ENCODE results near the gene ZNF610. TPM values are rescaled to one million over a fixed set of nuclear protein-coding genes. Genes with fewer than 3 reads are reported as not detected.

Gene ZNF610
- total and polyA plus RNA-seq, 12 donors, result 1.9 to 13.6 (median 4.3) TPM

DNA sequence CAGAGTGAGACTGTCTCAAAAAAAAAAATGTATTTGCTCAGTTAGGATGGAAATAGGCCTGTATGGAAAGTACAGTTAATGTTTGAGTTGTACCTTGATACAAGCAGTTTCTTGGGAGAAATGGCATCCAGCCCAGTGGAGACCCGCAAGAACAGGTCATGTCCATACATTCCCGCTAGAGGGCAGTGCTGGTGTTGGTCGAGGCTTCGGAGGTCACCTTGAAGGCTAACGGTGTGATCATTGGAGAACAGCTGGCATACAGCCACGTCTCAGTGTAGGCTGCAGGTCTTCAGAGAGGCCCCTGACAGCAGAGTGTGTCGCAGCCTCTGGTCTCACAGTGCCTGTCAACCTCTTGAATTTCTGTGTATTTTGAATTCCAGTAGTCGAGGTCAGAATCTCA, 7.5 kb downstream of the ZNF610 start:
- Histone ChIP-seq H3K9me3 (replicated peaks in 1 of 3) (no peaks in the 10 kb centered on the region), H3K4me1 (replicated peaks in 1 of 2) (no peaks in the 10 kb centered on the region), H3K36me3 (replicated peaks in 1 of 2) (no peaks in the 10 kb centered on the region), H3K27me3 (no peaks in the 10 kb centered on the region), H3K4me3 (no peak overlapping the region), H3K27ac (no peak overlapping the region)
- DNase-seq, result peak; percentile 34 to 88 (median 68)
- intact Hi-C loops (cut with DNase I), result no loop called here
- no peak for TF ChIP-seq POLR2A (IDR thresholded peaks at IDR 0.05)
- TF ChIP-seq, protein P1, sequence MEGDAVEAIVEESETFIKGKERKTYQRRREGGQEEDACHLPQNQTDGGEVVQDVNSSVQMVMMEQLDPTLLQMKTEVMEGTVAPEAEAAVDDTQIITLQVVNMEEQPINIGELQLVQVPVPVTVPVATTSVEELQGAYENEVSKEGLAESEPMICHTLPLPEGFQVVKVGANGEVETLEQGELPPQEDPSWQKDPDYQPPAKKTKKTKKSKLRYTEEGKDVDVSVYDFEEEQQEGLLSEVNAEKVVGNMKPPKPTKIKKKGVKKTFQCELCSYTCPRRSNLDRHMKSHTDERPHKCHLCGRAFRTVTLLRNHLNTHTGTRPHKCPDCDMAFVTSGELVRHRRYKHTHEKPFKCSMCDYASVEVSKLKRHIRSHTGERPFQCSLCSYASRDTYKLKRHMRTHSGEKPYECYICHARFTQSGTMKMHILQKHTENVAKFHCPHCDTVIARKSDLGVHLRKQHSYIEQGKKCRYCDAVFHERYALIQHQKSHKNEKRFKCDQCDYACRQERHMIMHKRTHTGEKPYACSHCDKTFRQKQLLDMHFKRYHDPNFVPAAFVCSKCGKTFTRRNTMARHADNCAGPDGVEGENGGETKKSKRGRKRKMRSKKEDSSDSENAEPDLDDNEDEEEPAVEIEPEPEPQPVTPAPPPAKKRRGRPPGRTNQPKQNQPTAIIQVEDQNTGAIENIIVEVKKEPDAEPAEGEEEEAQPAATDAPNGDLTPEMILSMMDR (IDR thresholded peaks at IDR 0.05), result peak; percentile 31 to 62 (median 56)
- 23 to 39% (median 24%) methylated on average over 4 to 8 of the region's 8 CpGs for WGBS, 4 donors

DNA sequence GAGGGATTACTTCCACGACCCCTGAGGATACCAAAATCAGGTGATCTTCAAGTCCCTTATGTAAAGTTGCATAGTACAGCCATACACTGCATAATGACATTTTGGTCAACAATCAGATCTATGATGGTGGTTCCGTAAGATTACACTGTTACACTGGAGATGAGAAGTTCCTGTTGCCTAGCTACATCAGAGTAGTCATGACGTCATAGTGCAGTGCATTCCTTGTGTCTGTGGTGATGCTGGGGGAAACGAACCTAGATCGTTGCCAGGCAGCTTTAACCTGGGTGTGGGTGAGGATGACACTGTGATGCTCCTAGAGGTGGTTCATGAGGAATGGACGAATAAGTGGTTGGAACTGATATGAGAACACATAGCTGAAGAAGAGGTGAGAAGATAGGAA, 9.1 kb downstream of the ZNF610 start:
- H3K27ac ChIP-seq, result no peak overlapping the region
- intact Hi-C loops (cut with DNase I), result no loop called here
- TF ChIP-seq POLR2A (IDR thresholded peaks at IDR 0.05), result no peak
- TF ChIP-seq, protein P1 (IDR thresholded peaks at IDR 0.05), result no peak
- no peaks in the 10 kb centered on the region for H3K9me3 ChIP-seq (replicated peaks in 1 of 3)
- 86 to 93% (median 89%) methylated on average over 6 of the region's 6 CpGs for WGBS, 4 donors
- H3K36me3 ChIP-seq (replicated peaks in 1 of 2), result peaks cover 0 to 13% of the 10 kb centered on the region in 2 donors
- no peaks in the 10 kb centered on the region for H3K27me3 ChIP-seq
- DNase-seq, result no peak
- no peaks in the 10 kb centered on the region for H3K4me1 ChIP-seq (replicated peaks in 1 of 2)
- H3K4me3 ChIP-seq, result no peak overlapping the region

DNA sequence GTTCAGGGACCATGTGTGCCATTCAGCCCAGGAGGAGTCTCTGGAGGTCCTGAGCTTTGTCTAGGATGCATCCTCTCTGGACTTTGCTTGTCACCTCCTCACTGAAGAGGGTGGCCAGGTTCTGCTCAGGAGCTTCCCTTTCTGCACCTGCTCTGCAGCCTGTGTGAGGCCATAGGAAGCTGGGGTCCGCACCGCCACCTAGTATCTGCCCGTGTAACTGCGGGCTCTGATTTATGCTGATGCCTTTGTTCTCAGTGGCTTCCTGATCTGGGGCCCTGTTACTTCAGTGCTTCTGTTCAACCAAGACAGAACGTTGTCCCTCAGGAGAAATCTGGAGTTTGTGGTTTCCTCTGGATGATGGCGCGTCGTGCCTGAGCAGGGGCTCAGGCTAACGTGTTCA, 15.5 kb downstream of the ZNF610 start:
- Histone ChIP-seq H3K36me3 (replicated peaks in 1 of 2) (peaks cover 0 to 40% of the 10 kb centered on the region in 2 donors), H3K27ac (no peak overlapping the region), H3K4me3 (no peak overlapping the region), H3K4me1 (replicated peaks in 1 of 2) (no peaks in the 10 kb centered on the region), H3K27me3 (no peaks in the 10 kb centered on the region), H3K9me3 (replicated peaks in 1 of 3) (no peaks in the 10 kb centered on the region)
- 79 to 89% (median 84%) methylated on average over 7 to 9 of the region's 9 CpGs for WGBS, 4 donors
- intact Hi-C loops (cut with DNase I), result no loop called here
- TF ChIP-seq POLR2A (IDR thresholded peaks at IDR 0.05), result no peak
- TF ChIP-seq, protein P1 (IDR thresholded peaks at IDR 0.05), result no peak
- no peak for DNase-seq

DNA sequence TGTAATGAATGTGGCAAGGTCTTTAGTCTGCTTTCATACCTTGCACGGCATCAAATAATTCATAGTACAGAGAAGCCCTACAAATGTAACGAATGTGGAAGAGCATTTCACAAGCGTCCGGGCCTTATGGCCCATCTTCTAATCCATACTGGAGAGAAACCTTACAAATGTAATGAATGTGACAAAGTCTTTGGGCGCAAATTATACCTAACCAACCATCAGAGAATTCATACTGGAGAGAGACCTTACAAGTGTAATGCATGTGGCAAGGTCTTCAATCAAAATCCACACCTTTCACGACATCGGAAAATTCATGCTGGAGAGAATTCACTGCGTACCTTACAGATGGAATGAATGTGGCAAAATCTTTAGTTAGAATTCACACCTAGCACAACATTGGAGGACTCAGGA, 30.4 kb downstream of the ZNF610 start:
- intact Hi-C loops (cut with DNase I), result no loop called here
- peaks cover 0 to 6% of the 10 kb centered on the region in 2 donors for H3K36me3 ChIP-seq (replicated peaks in 1 of 2)
- peaks cover 5% of the 10 kb centered on the region in 2 donors for H3K4me1 ChIP-seq (replicated peaks in 1 of 2)
- no peak overlapping the region for H3K4me3 ChIP-seq
- peaks cover 0 to 45% (median 14%) of the 10 kb centered on the region in 3 donors for H3K9me3 ChIP-seq (replicated peaks in 1 of 3)
- 95 to 97% (median 96%) methylated on average over 8 of the region's 8 CpGs for WGBS, 4 donors
- DNase-seq, result no peak
- H3K27me3 ChIP-seq, result no peaks in the 10 kb centered on the region
- no peak overlapping the region for H3K27ac ChIP-seq
- TF ChIP-seq, protein P1 (IDR thresholded peaks at IDR 0.05), result no peak
- TF ChIP-seq POLR2A (IDR thresholded peaks at IDR 0.05), result no peak
